ENCODE measurements around the gene ZNF592.

Gene ZNF592

DNA sequence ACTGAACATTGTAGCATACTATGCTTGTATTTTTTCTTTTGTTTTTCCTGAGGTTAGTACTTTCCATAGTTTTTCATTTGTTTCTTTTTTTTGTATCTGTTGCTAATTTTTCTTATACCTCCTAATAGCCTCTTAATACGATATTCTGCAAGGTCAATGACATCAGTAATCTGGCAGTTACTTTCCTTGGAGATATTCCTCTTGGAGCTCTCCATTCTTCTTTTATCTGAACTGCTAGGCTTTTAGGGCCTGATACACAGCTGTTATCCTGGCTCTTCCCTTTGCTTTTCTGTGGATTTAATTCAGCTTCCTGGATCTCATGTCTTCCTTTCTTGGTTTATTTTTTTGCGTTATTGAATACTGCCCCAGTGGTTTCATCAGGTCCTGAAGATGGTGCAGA is 81.6 kb downstream of the ZNF592 start:
- ATAC-seq, result no peak
- TF ChIP-seq BACH2 (CRISPR knock-in tag; IDR thresholded peaks at IDR 0.05; ENCODE audit: borderline replicate concordance) (no peak), SNAI2 (CRISPR knock-in tag; IDR thresholded peaks at IDR 0.05) (no peak), ZNF70 (CRISPR knock-in tag; IDR thresholded peaks at IDR 0.05) (no peak), ZC3H10 (CRISPR knock-in tag; IDR thresholded peaks at IDR 0.05) (no peak), ZNF8 (CRISPR knock-in tag; IDR thresholded peaks at IDR 0.05) (no peak), TOX (CRISPR knock-in tag; IDR thresholded peaks at IDR 0.05; ENCODE audit: borderline replicate concordance) (no peak), ZFP30 (CRISPR knock-in tag; IDR thresholded peaks at IDR 0.05) (no peak), CSDC2 (CRISPR knock-in tag; IDR thresholded peaks at IDR 0.05) (no peak)
- TF ChIP-seq, protein P1, sequence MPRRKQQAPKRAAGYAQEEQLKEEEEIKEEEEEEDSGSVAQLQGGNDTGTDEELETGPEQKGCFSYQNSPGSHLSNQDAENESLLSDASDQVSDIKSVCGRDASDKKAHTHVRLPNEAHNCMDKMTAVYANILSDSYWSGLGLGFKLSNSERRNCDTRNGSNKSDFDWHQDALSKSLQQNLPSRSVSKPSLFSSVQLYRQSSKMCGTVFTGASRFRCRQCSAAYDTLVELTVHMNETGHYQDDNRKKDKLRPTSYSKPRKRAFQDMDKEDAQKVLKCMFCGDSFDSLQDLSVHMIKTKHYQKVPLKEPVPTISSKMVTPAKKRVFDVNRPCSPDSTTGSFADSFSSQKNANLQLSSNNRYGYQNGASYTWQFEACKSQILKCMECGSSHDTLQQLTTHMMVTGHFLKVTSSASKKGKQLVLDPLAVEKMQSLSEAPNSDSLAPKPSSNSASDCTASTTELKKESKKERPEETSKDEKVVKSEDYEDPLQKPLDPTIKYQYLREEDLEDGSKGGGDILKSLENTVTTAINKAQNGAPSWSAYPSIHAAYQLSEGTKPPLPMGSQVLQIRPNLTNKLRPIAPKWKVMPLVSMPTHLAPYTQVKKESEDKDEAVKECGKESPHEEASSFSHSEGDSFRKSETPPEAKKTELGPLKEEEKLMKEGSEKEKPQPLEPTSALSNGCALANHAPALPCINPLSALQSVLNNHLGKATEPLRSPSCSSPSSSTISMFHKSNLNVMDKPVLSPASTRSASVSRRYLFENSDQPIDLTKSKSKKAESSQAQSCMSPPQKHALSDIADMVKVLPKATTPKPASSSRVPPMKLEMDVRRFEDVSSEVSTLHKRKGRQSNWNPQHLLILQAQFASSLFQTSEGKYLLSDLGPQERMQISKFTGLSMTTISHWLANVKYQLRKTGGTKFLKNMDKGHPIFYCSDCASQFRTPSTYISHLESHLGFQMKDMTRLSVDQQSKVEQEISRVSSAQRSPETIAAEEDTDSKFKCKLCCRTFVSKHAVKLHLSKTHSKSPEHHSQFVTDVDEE (CRISPR knock-in tag; IDR thresholded peaks at IDR 0.05), result no peak

DNA sequence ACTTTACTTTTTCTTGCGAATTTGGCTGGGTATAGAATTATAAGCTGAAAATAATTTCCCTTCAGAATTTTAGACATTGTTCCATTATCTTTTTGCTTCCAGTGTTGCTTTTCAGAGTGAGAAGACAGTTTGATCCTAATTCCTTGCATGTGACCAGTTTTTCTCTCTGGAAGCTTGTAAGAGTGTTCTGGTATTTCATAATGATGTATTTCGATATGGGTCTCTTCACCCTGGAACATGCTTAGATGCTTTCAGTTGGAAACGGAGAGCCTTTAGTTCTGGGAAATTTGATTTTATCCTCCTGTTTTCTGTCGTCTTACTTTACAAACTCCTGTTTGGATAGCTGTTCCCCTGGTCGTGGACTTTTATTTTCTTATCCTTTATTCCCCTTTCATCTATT is 82.6 kb downstream of the ZNF592 start:
- TF ChIP-seq, protein P2, sequence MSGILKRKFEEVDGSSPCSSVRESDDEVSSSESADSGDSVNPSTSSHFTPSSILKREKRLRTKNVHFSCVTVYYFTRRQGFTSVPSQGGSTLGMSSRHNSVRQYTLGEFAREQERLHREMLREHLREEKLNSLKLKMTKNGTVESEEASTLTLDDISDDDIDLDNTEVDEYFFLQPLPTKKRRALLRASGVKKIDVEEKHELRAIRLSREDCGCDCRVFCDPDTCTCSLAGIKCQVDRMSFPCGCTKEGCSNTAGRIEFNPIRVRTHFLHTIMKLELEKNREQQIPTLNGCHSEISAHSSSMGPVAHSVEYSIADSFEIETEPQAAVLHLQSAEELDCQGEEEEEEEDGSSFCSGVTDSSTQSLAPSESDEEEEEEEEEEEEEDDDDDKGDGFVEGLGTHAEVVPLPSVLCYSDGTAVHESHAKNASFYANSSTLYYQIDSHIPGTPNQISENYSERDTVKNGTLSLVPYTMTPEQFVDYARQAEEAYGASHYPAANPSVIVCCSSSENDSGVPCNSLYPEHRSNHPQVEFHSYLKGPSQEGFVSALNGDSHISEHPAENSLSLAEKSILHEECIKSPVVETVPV (CRISPR knock-in tag; IDR thresholded peaks at IDR 0.05), result no peak
- TF ChIP-seq CSDC2 (CRISPR knock-in tag; IDR thresholded peaks at IDR 0.05) (no peak), ZFP30 (CRISPR knock-in tag; IDR thresholded peaks at IDR 0.05) (no peak), ISL1 (CRISPR knock-in tag; IDR thresholded peaks at IDR 0.05) (no peak), ZC3H10 (CRISPR knock-in tag; IDR thresholded peaks at IDR 0.05) (no peak), ARNTL (CRISPR knock-in tag; IDR thresholded peaks at IDR 0.05; ENCODE audit: borderline replicate concordance, low read depth) (no peak), TCF4 (CRISPR knock-in tag; IDR thresholded peaks at IDR 0.05; ENCODE audit: borderline replicate concordance) (no peak), RARB (CRISPR knock-in tag; IDR thresholded peaks at IDR 0.05) (no peak), BACH2 (CRISPR knock-in tag; IDR thresholded peaks at IDR 0.05; ENCODE audit: borderline replicate concordance) (no peak), ZFP3 (CRISPR knock-in tag; IDR thresholded peaks at IDR 0.05) (no peak), GLIS3 (CRISPR knock-in tag; IDR thresholded peaks at IDR 0.05) (no peak)
- TF ChIP-seq, protein P3, sequence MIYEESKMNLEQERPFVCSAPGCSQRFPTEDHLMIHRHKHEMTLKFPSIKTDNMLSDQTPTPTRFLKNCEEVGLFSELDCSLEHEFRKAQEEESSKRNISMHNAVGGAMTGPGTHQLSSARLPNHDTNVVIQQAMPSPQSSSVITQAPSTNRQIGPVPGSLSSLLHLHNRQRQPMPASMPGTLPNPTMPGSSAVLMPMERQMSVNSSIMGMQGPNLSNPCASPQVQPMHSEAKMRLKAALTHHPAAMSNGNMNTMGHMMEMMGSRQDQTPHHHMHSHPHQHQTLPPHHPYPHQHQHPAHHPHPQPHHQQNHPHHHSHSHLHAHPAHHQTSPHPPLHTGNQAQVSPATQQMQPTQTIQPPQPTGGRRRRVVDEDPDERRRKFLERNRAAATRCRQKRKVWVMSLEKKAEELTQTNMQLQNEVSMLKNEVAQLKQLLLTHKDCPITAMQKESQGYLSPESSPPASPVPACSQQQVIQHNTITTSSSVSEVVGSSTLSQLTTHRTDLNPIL (CRISPR knock-in tag; IDR thresholded peaks at IDR 0.05; ENCODE audit: low read depth), result no peak
- no peak for ATAC-seq

DNA sequence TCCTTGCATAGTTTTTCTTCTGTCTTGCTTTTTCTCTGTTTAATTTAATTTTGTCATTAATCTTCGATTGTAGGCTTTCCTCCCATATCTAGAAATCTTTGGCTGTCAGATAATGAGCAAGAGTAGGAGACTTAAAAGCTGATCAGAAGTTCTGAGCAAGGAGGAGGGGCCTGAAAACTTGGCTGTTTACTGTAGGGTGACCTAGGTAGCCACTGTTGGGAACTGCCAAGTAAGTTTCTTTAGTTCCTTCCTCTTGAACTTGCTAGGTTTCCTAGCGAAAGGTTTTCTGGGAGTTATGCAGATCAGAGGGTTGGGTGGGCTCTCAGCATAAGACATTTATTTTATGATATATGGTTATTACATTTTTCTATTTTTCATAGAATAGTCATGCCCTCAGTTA is 83.2 kb downstream of the ZNF592 start:
- TF ChIP-seq CSDC2 (CRISPR knock-in tag; IDR thresholded peaks at IDR 0.05) (no peak), OSR1 (CRISPR knock-in tag; IDR thresholded peaks at IDR 0.05) (no peak), RARB (CRISPR knock-in tag; IDR thresholded peaks at IDR 0.05) (no peak), ZNF565 (CRISPR knock-in tag; conservative IDR thresholded peaks at IDR 0.05; ENCODE audit: low read depth) (no peak), ZFP3 (CRISPR knock-in tag; IDR thresholded peaks at IDR 0.05) (no peak), BACH2 (CRISPR knock-in tag; IDR thresholded peaks at IDR 0.05; ENCODE audit: borderline replicate concordance) (no peak), ESRRG (CRISPR knock-in tag; IDR thresholded peaks at IDR 0.05) (no peak)
- TF ChIP-seq, protein P3 (CRISPR knock-in tag; IDR thresholded peaks at IDR 0.05; ENCODE audit: low read depth), result no peak
- ATAC-seq, result peak; percentile 26; the same call in 1 of the 3 replicates

DNA sequence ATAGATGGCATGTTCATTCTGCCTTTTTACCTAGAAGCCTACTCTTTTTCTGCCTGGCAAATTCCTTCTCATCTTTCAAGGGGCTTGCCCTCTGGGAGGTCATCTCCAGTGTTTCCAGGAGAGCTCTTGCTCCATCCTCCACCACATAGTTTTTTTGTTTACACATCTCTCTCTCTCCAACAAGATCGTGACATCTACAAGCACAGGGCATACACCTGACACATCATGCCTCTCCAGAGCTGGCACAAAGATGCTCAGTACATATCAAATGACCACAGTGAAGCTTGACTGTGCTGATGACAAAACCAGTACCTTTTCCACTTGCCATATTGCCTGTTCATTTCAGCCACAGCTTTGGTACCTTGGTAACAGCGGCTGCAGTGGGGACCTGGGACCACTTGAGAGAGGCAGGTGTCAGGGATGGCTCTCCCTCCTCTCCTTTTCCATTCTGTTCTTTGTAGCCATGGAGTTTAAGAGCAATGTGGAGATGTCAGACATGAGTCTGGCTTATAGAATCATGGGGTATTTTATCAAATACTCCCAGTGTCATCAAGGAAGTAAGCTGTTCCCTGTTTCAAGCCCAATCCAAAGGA is 84.2 kb downstream of the ZNF592 start:
- no peak for ATAC-seq
- TF ChIP-seq, protein P3 (CRISPR knock-in tag; IDR thresholded peaks at IDR 0.05; ENCODE audit: low read depth), result no peak
- TF ChIP-seq ZFP3 (CRISPR knock-in tag; IDR thresholded peaks at IDR 0.05), result no peak
- TF ChIP-seq TCF4 (CRISPR knock-in tag; IDR thresholded peaks at IDR 0.05; ENCODE audit: borderline replicate concordance), result no peak
- TF ChIP-seq ZNF70 (CRISPR knock-in tag; IDR thresholded peaks at IDR 0.05), result no peak
- TF ChIP-seq ZFP30 (CRISPR knock-in tag; IDR thresholded peaks at IDR 0.05), result no peak
- no peak for TF ChIP-seq ZNF8 (CRISPR knock-in tag; IDR thresholded peaks at IDR 0.05)
- no peak for TF ChIP-seq POU6F1 (CRISPR knock-in tag; IDR thresholded peaks at IDR 0.05; ENCODE audit: borderline replicate concordance, low read depth)
- no peak for TF ChIP-seq ARNTL (CRISPR knock-in tag; IDR thresholded peaks at IDR 0.05; ENCODE audit: borderline replicate concordance, low read depth)
- TF ChIP-seq, protein P2 (CRISPR knock-in tag; IDR thresholded peaks at IDR 0.05), result no peak
- TF ChIP-seq GLIS3 (CRISPR knock-in tag; IDR thresholded peaks at IDR 0.05), result no peak
